OCI-LY3 (cell line): ENCODE results near the gene MTUS2.

Experiments used
- H2AFZ ChIP-seq: fragments of 200-600, 300-600 bp; shearing (Covaris generic); 2 replicates; pipeline ENCODE4 v1.6.0; 2014; ENCODE audit warnings: antibody characterized with exemption, low read depth, low read length
- H3K27ac ChIP-seq: fragments of 200-600, 300-600 bp; sonication (generic); 2 replicates; pipeline ENCODE4 v1.5.1; 2014; ENCODE audit warnings: mild to moderate bottlenecking, low read length, moderate library complexity, mixed read lengths
- H3K27me3 ChIP-seq: fragments of 200-600, 300-600 bp; sonication (generic); 2 replicates; pipeline ENCODE4 v1.6.1; 2014; ENCODE audit warnings: low read depth, low read length, mixed read lengths
- H3K36me3 ChIP-seq: fragments of 200-600, 300-600 bp; sonication (generic); replicated peaks from 2 replicates; pipeline ENCODE3; 2014; ENCODE audit warnings: low read depth, low read length, mixed read lengths
- H3K4me1 ChIP-seq: fragments of 300-600, 200-600 bp; sonication (generic); 2 replicates; pipeline ENCODE4 v1.6.1; 2014; ENCODE audit warnings: low read length, mixed read lengths
- H3K4me2 ChIP-seq: fragments of 200-600, 300-600 bp; sonication (generic); 2 replicates; pipeline ENCODE4 v1.6.1; 2014; ENCODE audit warnings: low read length, mixed read lengths
- H3K4me3 ChIP-seq: fragments of 300-600, 200-600 bp; sonication (generic); 2 replicates; pipeline ENCODE4 v1.5.1; 2014; ENCODE audit warnings: antibody characterized with exemption, mild to moderate bottlenecking, low read length, moderate library complexity
- H3K79me2 ChIP-seq: fragments of 300-600, 200-600 bp; shearing (Covaris generic); 2 replicates; pipeline ENCODE4 v1.6.1; 2014; ENCODE audit warnings: mild to moderate bottlenecking, low read length, mixed read lengths
- H3K9ac ChIP-seq: fragments of 300-600, 200-600 bp; shearing (Covaris generic); 2 replicates; pipeline ENCODE4 v1.6.0; 2014; ENCODE audit warnings: mild to moderate bottlenecking, low read length, moderate library complexity
- H3K9me3 ChIP-seq: fragments of 200-600, 300-600 bp; shearing (Covaris generic); 2 replicates; pipeline ENCODE4 v1.6.1; 2014; ENCODE audit warnings: low read length, mixed read lengths; ENCODE audit not compliant: insufficient read depth
- H4K20me1 ChIP-seq: fragments of 200-600, 300-600 bp; sonication (generic); 2 replicates; pipeline ENCODE4 v1.6.1; 2016; ENCODE audit warnings: low read length, mixed read lengths; ENCODE audit not compliant: insufficient read depth
- EZH2phosphoT487 ChIP-seq: fragments of 200-600 bp; shearing (Covaris generic); IDR thresholded peaks from 2 replicates; pipeline ENCODE4 v1.6.1; 2018; ENCODE audit warnings: antibody characterized with exemption, mixed run types, low read depth
- TF ChIP-seq, protein P1 (sequence below): fragments of 200-600, 300-600 bp; sonication (generic); IDR thresholded peaks from 2 replicates; pipeline ENCODE4 v1.5.1; 2014; ENCODE audit warnings: antibody characterized with exemption, low read length, low read depth

The MTUS2 gene

GRCh38 chr13:28922341-28922740, 102.2 kb downstream of the MTUS2 start:
- TF ChIP-seq, protein P1, sequence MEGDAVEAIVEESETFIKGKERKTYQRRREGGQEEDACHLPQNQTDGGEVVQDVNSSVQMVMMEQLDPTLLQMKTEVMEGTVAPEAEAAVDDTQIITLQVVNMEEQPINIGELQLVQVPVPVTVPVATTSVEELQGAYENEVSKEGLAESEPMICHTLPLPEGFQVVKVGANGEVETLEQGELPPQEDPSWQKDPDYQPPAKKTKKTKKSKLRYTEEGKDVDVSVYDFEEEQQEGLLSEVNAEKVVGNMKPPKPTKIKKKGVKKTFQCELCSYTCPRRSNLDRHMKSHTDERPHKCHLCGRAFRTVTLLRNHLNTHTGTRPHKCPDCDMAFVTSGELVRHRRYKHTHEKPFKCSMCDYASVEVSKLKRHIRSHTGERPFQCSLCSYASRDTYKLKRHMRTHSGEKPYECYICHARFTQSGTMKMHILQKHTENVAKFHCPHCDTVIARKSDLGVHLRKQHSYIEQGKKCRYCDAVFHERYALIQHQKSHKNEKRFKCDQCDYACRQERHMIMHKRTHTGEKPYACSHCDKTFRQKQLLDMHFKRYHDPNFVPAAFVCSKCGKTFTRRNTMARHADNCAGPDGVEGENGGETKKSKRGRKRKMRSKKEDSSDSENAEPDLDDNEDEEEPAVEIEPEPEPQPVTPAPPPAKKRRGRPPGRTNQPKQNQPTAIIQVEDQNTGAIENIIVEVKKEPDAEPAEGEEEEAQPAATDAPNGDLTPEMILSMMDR: no peak
- TF ChIP-seq EZH2phosphoT487: no peak

GRCh38 chr13:28935104-28935503, 115.0 kb downstream of the MTUS2 start:
- Histone ChIP-seq H3K4me3 (no peak overlapping the region), H3K4me1 (no peaks in the 10 kb centered on the region), H3K9me3 (no peaks in the 10 kb centered on the region), H3K79me2 (no peaks in the 10 kb centered on the region), H3K27ac (no peak overlapping the region), H3K9ac (no peak overlapping the region), H4K20me1 (no peaks in the 10 kb centered on the region), H3K27me3 (no peaks in the 10 kb centered on the region), H2AFZ (no peak overlapping the region), H3K4me2 (no peak overlapping the region), H3K36me3 (no peaks in the 10 kb centered on the region)
- TF ChIP-seq, protein P1: no peak
- TF ChIP-seq EZH2phosphoT487: no peak

More at GRCh38 chr13:28922341-28922740, 102.2 kb downstream of the MTUS2 start:
- Histone ChIP-seq H3K27ac (no peak overlapping the region), H3K4me2 (no peak overlapping the region), H2AFZ (no peak overlapping the region), H3K9me3 (no peaks in the 10 kb centered on the region), H3K36me3 (no peaks in the 10 kb centered on the region), H3K9ac (no peak overlapping the region), H3K4me3 (no peak overlapping the region), H4K20me1 (no peaks in the 10 kb centered on the region), H3K27me3 (peaks cover 3% of the 10 kb centered on the region; the same call in 1 of the 2 replicates), H3K4me1 (no peaks in the 10 kb centered on the region), H3K79me2 (no peaks in the 10 kb centered on the region)

- no peak for TF ChIP-seq EZH2phosphoT487
- TF ChIP-seq, protein P1: no peak
- Histone ChIP-seq H3K27me3 (peaks cover 10% of the 10 kb centered on the region), H3K4me3 (no peak overlapping the region), H3K27ac (no peak overlapping the region), H3K4me1 (no peaks in the 10 kb centered on the region), H3K79me2 (no peaks in the 10 kb centered on the region), H2AFZ (no peak overlapping the region), H4K20me1 (no peaks in the 10 kb centered on the region), H3K9ac (no peak overlapping the region), H3K9me3 (no peaks in the 10 kb centered on the region), H3K36me3 (no peaks in the 10 kb centered on the region), H3K4me2 (no peak overlapping the region)
Measured at GRCh38 chr13:28942906-28943305, 122.8 kb downstream of the MTUS2 start.

DNA sequence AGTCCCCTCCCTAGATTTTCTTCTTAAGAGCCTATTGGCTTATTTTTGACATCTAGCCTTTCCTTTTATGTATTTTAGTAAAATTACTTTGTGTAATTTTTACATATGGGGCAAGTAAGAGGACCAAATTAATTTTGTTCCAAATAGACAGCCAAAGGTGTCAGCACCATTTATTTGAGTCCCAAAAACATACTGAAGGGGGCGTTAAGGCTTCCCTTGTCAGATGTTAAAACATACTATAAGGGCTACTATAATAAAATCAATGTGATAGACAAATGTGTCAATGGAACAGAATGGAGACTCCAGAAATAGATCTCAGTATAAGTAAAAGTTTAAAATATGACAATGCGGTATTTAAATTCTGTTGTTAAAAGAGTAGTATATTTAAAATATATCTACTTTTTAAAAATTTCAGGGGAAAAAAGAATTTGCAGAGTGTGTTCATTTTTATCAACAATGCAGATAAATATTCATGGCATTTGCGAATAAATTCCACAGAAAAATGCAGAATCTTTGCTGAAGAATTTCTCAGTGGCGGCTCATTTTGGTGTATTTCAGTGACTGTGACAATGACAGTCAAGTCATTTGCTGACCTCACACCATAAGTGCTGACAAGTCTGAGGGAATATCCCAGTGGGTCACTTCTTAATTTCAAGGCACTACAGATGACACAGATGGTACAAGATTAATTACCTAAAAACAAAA, 133.7 kb downstream of the MTUS2 start:
- H2AFZ ChIP-seq: no peak overlapping the region
- H3K9ac ChIP-seq: no peak overlapping the region
- no peaks in the 10 kb centered on the region for H3K36me3 ChIP-seq
- no peaks in the 10 kb centered on the region for H3K9me3 ChIP-seq
- H3K79me2 ChIP-seq: no peaks in the 10 kb centered on the region
- no peaks in the 10 kb centered on the region for H3K4me1 ChIP-seq
- no peaks in the 10 kb centered on the region for H3K27me3 ChIP-seq
- H4K20me1 ChIP-seq: no peaks in the 10 kb centered on the region
- no peak overlapping the region for H3K4me3 ChIP-seq
- no peak for TF ChIP-seq EZH2phosphoT487
- TF ChIP-seq, protein P1: peak; percentile 21; the same call in 1 of the 2 replicates
- H3K4me2 ChIP-seq: no peak overlapping the region
- H3K27ac ChIP-seq: no peak overlapping the region
